HepG2 (cell line): ENCODE measurements around the gene LYRM4. TPM values are rescaled to one million over a fixed set of nuclear protein-coding genes. Genes with fewer than 3 reads are reported as not detected.

Source experiments
- ARNT2 ChIP-seq: sonication (generic); formaldehyde crosslinking; IDR thresholded peaks from 2 replicates; pipeline ENCODE4 v1.8.0; 2022; ENCODE audit warnings: mild to moderate bottlenecking, low read depth, missing genetic modification reagents, moderate library complexity
- ASH2L ChIP-seq: fragments of 300-600, 200-600 bp; sonication (generic); IDR thresholded peaks from 2 replicates; pipeline ENCODE4 v1.7.0; 2017; ENCODE audit warnings: low read depth, mild to moderate bottlenecking, moderate library complexity, mixed read lengths, low read length; ENCODE audit not compliant: insufficient read length
- CCDC6 ChIP-seq: sonication (generic); formaldehyde crosslinking; IDR thresholded peaks from 2 replicates; pipeline ENCODE4 v1.8.1; 2022; ENCODE audit warnings: mild to moderate bottlenecking, missing genetic modification reagents, moderate library complexity
- ELF1 ChIP-seq: sonication (generic); formaldehyde crosslinking; IDR thresholded peaks from 2 replicates; pipeline ENCODE4 v1.4.0; 2020; ENCODE audit warnings: missing genetic modification reagents
- ETV6 ChIP-seq: sonication (generic); formaldehyde crosslinking; conservative IDR thresholded peaks from 2 replicates; pipeline ENCODE4 v1.4.0; 2020; ENCODE audit warnings: missing genetic modification reagents
- GATAD2A ChIP-seq: IDR thresholded peaks from 2 replicates; pipeline ENCODE4 v1.6.1; 2016
- HNF4A ChIP-seq: sonication (generic); formaldehyde crosslinking; IDR thresholded peaks from 2 replicates; pipeline ENCODE4 v1.4.0; 2020; ENCODE audit warnings: missing genetic modification reagents
- MEIS1 ChIP-seq: sonication (generic); formaldehyde crosslinking; IDR thresholded peaks from 2 replicates; pipeline ENCODE4 v1.9.0; 2021; ENCODE audit warnings: mild to moderate bottlenecking, missing genetic modification reagents, moderate library complexity, borderline replicate concordance
- NR1H2 ChIP-seq: sonication (generic); formaldehyde crosslinking; IDR thresholded peaks from 2 replicates; pipeline ENCODE4 v1.8.1; 2022; ENCODE audit warnings: low read depth, missing genetic modification reagents, borderline replicate concordance
- PLRG1 ChIP-seq: fragments of 450-650 bp; conservative IDR thresholded peaks from 2 replicates; pipeline ENCODE4 v1.6.1; 2016
- POGZ ChIP-seq: sonication (generic); formaldehyde crosslinking; IDR thresholded peaks from 2 replicates; pipeline ENCODE4 v1.4.0; 2020; ENCODE audit warnings: mild to moderate bottlenecking, missing genetic modification reagents
- REXO4 ChIP-seq: sonication (generic); formaldehyde crosslinking; IDR thresholded peaks from 2 replicates; pipeline ENCODE4 v1.8.0; 2022; ENCODE audit warnings: missing genetic modification reagents, mild to moderate bottlenecking, borderline replicate concordance
- SETDB1 ChIP-seq: sonication (generic); formaldehyde crosslinking; IDR thresholded peaks from 2 replicates; pipeline ENCODE4 v1.5.1; 2020; ENCODE audit warnings: missing genetic modification reagents, mild to moderate bottlenecking, borderline replicate concordance
- SNAPC2 ChIP-seq: sonication (generic); formaldehyde crosslinking; IDR thresholded peaks from 2 replicates; pipeline ENCODE4 v1.8.1; 2022; ENCODE audit warnings: mild to moderate bottlenecking, missing genetic modification reagents
- SRSF1 ChIP-seq: fragments of 200-400 bp; formaldehyde crosslinking; optimal IDR thresholded peaks from 2 replicates; pipeline ENCODE3; 2017; ENCODE audit warnings: mild to moderate bottlenecking, low read depth, low read length, moderate library complexity
- TBP ChIP-seq: sonication (generic); formaldehyde crosslinking; IDR thresholded peaks from 2 replicates; pipeline ENCODE4 v1.5.0; 2020; ENCODE audit warnings: missing genetic modification reagents
- TCF12 ChIP-seq, 2 experiments: fragments of 450-650 bp in 1 of 2; sonication (generic) in 1 of 2; formaldehyde crosslinking in 1 of 2; IDR thresholded peaks; 2 replicates each; pipeline versions ENCODE4 v1.6.1 to v1.8.0; 2017 to 2022; ENCODE audit warnings: antibody characterized with exemption in 1 of 2, mild to moderate bottlenecking in 1 of 2, missing genetic modification reagents in 1 of 2, moderate library complexity in 1 of 2
- THAP7 ChIP-seq: sonication (generic); formaldehyde crosslinking; IDR thresholded peaks from 2 replicates; pipeline ENCODE4 v1.8.1; 2023; ENCODE audit warnings: mild to moderate bottlenecking, missing genetic modification reagents
- ZFP36L1 ChIP-seq: sonication (generic); formaldehyde crosslinking; IDR thresholded peaks from 2 replicates; pipeline ENCODE4 v1.8.0; 2022; ENCODE audit warnings: mild to moderate bottlenecking, missing genetic modification reagents, moderate library complexity
- ZFP90 ChIP-seq: sonication (generic); formaldehyde crosslinking; IDR thresholded peaks from 2 replicates; pipeline ENCODE4 v1.8.0; 2022; ENCODE audit warnings: missing genetic modification reagents, mild to moderate bottlenecking, inconsistent platforms, borderline replicate concordance
- ZNF556 ChIP-seq: sonication (generic); formaldehyde crosslinking; IDR thresholded peaks from 2 replicates; pipeline ENCODE4 v1.4.0; 2020; ENCODE audit warnings: mild to moderate bottlenecking, missing genetic modification reagents, borderline replicate concordance
- polyA plus RNA-seq, 8 experiments: library from polyadenylated mRNA; depleted of rRNA in 3 of 8; stranded (reverse) in 7 of 8; unstranded in 1 of 8; fragments of >200 nt; fragmentation: Illumina TruSeq in 4 of 8; extraction: Trizol in 4 of 8; gene quantifications; 2 replicates each; pipeline versions ENCODE4 v1.2.1 to v1.2.3, GENCODE V29; 2011 to 2016; ENCODE audit warnings: low read depth in 4 of 8, missing spikeins in 1 of 8, mixed read lengths in 1 of 8; ENCODE audit not compliant: insufficient read depth in 1 of 8
- total RNA-seq, 5 experiments: library from RNA; depleted of rRNA; stranded (reverse); fragments of >200 nt; fragmentation: Illumina TruSeq; extraction: Trizol; gene quantifications; 2 replicates each; pipeline ENCODE4 v1.2.3, GENCODE V29; 2016; ENCODE audit warnings: low read depth in 1 of 5
- TF ChIP-seq, protein P1 (sequence below): sonication (generic); formaldehyde crosslinking; IDR thresholded peaks from 2 replicates; pipeline ENCODE4; 2020; ENCODE audit warnings: missing genetic modification reagents, mild to moderate bottlenecking, borderline replicate concordance
- TF ChIP-seq, protein P2 (sequence below): sonication (generic); formaldehyde crosslinking; IDR thresholded peaks from 2 replicates; pipeline ENCODE4 v1.5.0; 2020; ENCODE audit warnings: mild to moderate bottlenecking, missing genetic modification reagents, borderline replicate concordance
- TF ChIP-seq, protein P3 (sequence below): sonication (generic); formaldehyde crosslinking; IDR thresholded peaks from 2 replicates; pipeline ENCODE4 v1.9.0; 2022; ENCODE audit warnings: missing genetic modification reagents, mild to moderate bottlenecking, borderline replicate concordance

The LYRM4 gene
- total and polyA plus RNA-seq, 2 of the 13 experiments (the other 11 are each of a cell fraction or from before 2014, with no cell fraction given), result 64.6 to 67.5 TPM

DNA sequence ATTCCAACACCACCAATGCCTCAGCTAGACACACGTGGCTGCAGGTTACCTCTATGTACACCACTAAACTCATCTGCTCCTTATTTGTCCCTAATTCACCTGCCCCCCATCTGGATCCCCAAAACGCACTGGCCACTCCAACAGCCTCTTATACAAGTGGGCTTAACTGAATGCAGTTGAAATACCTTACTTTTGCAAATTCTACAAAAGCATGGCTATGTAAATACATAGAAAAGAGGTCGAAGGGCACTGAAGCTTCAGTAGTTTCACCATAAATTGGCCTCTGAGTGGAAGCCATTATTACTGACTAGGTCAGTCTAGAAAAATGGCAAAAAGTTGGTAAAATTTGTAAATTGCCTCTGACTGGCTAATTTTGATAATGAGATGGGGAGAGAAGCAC is 186.8 kb downstream of the LYRM4 start (continued):
- no peak for TF ChIP-seq NR1H2 (CRISPR knock-in tag)
- 0 out of 2 replicates have a peak, but pooled peaks have one; percentile 23 for TF ChIP-seq GATAD2A
- TF ChIP-seq PLRG1, result no peak
- TF ChIP-seq ZFP90 (CRISPR knock-in tag), result no peak
- no peak for TF ChIP-seq MEIS1
- no peak for TF ChIP-seq ETV6 (CRISPR knock-in tag)
- no peak for TF ChIP-seq ELF1 (CRISPR knock-in tag)
- TF ChIP-seq SETDB1 (CRISPR knock-in tag), result no peak
- TF ChIP-seq, protein P1, sequence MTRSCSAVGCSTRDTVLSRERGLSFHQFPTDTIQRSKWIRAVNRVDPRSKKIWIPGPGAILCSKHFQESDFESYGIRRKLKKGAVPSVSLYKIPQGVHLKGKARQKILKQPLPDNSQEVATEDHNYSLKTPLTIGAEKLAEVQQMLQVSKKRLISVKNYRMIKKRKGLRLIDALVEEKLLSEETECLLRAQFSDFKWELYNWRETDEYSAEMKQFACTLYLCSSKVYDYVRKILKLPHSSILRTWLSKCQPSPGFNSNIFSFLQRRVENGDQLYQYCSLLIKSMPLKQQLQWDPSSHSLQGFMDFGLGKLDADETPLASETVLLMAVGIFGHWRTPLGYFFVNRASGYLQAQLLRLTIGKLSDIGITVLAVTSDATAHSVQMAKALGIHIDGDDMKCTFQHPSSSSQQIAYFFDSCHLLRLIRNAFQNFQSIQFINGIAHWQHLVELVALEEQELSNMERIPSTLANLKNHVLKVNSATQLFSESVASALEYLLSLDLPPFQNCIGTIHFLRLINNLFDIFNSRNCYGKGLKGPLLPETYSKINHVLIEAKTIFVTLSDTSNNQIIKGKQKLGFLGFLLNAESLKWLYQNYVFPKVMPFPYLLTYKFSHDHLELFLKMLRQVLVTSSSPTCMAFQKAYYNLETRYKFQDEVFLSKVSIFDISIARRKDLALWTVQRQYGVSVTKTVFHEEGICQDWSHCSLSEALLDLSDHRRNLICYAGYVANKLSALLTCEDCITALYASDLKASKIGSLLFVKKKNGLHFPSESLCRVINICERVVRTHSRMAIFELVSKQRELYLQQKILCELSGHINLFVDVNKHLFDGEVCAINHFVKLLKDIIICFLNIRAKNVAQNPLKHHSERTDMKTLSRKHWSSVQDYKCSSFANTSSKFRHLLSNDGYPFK (CRISPR knock-in tag), result no peak
- TF ChIP-seq, protein P2, sequence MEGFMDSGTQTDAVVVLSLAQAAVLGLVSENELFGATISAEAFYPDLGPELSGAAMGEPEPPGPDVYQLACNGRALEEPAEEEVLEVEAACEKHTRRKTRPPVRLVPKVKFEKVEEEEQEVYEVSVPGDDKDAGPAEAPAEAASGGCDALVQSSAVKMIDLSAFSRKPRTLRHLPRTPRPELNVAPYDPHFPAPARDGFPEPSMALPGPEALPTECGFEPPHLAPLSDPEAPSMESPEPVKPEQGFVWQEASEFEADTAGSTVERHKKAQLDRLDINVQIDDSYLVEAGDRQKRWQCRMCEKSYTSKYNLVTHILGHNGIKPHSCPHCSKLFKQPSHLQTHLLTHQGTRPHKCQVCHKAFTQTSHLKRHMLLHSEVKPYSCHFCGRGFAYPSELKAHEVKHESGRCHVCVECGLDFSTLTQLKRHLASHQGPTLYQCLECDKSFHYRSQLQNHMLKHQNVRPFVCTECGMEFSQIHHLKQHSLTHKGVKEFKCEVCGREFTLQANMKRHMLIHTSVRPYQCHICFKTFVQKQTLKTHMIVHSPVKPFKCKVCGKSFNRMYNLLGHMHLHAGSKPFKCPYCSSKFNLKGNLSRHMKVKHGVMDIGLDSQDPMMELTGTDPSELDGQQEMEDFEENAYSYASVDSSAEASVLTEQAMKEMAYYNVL (CRISPR knock-in tag), result no peak
- no peak for TF ChIP-seq SRSF1
- no peak for TF ChIP-seq TBP
- no peak for TF ChIP-seq ARNT2 (CRISPR knock-in tag)
- TF ChIP-seq THAP7 (CRISPR knock-in tag), result no peak
- no peak for TF ChIP-seq SNAPC2
- peak; percentile 56; the same call in 1 of the 2 replicates for TF ChIP-seq POGZ (CRISPR knock-in tag)
- no peak for TF ChIP-seq REXO4 (CRISPR knock-in tag)
- TF ChIP-seq TCF12 (IDR thresholded peaks at IDR 0.05), result no peak
- no peak for TF ChIP-seq TCF12 (CRISPR knock-in tag; IDR thresholded peaks at IDR 0.05)
- peak; percentile 53 for TF ChIP-seq ASH2L
- peak; percentile 38; the same call in 1 of the 2 replicates for TF ChIP-seq HNF4A (CRISPR knock-in tag)
- TF ChIP-seq, protein P3, sequence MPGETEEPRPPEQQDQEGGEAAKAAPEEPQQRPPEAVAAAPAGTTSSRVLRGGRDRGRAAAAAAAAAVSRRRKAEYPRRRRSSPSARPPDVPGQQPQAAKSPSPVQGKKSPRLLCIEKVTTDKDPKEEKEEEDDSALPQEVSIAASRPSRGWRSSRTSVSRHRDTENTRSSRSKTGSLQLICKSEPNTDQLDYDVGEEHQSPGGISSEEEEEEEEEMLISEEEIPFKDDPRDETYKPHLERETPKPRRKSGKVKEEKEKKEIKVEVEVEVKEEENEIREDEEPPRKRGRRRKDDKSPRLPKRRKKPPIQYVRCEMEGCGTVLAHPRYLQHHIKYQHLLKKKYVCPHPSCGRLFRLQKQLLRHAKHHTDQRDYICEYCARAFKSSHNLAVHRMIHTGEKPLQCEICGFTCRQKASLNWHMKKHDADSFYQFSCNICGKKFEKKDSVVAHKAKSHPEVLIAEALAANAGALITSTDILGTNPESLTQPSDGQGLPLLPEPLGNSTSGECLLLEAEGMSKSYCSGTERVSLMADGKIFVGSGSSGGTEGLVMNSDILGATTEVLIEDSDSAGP (CRISPR knock-in tag), result no peak
- no peak for TF ChIP-seq ZFP36L1 (CRISPR knock-in tag)
- no peak for TF ChIP-seq CCDC6 (CRISPR knock-in tag)
- TF ChIP-seq ZNF556 (CRISPR knock-in tag), result no peak
